GM12891 (cell line): ENCODE data around the gene HOXC4.
"Not testable (repeated sequence)": the region's sequence is repeated elsewhere in the genome, so short reads cannot be mapped to it uniquely, and the experiment has no call there.

ENCODE experiments used
- DNase-seq: peaks from one replicate; pipeline ENCODE4 v3.0.0; 2011; ENCODE audit warnings: low spot score; ENCODE audit not compliant: insufficient read length
- FAIRE-seq: peaks from 2 replicates; lab custom pipeline; 2011; peaks lifted over from hg19 to GRCh38; lab: Jason Lieb, UNC
- PAX5 ChIP-seq: IDR thresholded peaks from 2 replicates; pipeline ENCODE4 v1.6.1; 2011; ENCODE audit warnings: low read length, moderate library complexity, mild to moderate bottlenecking; ENCODE audit not compliant: insufficient read depth, severe bottlenecking
- POLR2A ChIP-seq: IDR thresholded peaks from 2 replicates; pipeline ENCODE4 v1.6.1; 2011; ENCODE audit warnings: low read depth, low read length, control low read depth
- POLR2AphosphoS5 ChIP-seq: IDR thresholded peaks from 2 replicates; pipeline ENCODE4 v1.6.1; 2011; ENCODE audit warnings: low read depth, low read length, control low read depth
- POU2F2 ChIP-seq: IDR thresholded peaks from 2 replicates; pipeline ENCODE4 v1.6.1; 2011; ENCODE audit warnings: low read depth, mild to moderate bottlenecking, control low read depth, low read length, moderate library complexity
- SPI1 ChIP-seq: IDR thresholded peaks from 2 replicates; pipeline ENCODE4 v1.6.1; 2011; ENCODE audit warnings: low read depth, low read length, control low read depth
- TAF1 ChIP-seq: IDR thresholded peaks from 2 replicates; pipeline ENCODE4 v1.6.1; 2011; ENCODE audit warnings: low read depth, low read length, control low read depth

HOXC4 gene

GRCh38 chr12:54071942-54072341 is 18.3 kb downstream of the HOXC4 start:
- no peak for TF ChIP-seq POLR2A
- TF ChIP-seq POU2F2: no peak
- TF ChIP-seq POLR2AphosphoS5: no peak
- no peak for TF ChIP-seq SPI1
- TF ChIP-seq PAX5: no peak
- no peak for TF ChIP-seq TAF1
- DNase-seq (no peak), FAIRE-seq (no peak)

- no peak for TF ChIP-seq POLR2A
- no peak for TF ChIP-seq POLR2AphosphoS5
- TF ChIP-seq SPI1: no peak
- TF ChIP-seq POU2F2: no peak
- TF ChIP-seq TAF1: no peak
- no peak for TF ChIP-seq PAX5
- FAIRE-seq (no peak), DNase-seq (no peak)
These were observed 20.7 kb downstream of the HOXC4 start for GRCh38 chr12:54074308-54074707.

- FAIRE-seq (no peak), DNase-seq (no peak)
- TF ChIP-seq POLR2A: no peak
These were observed 21.8 kb downstream of the HOXC4 start for GRCh38 chr12:54075409-54075808.

- no peak for FAIRE-seq
- no peak for DNase-seq
- TF ChIP-seq POU2F2 (no peak), POLR2A (no peak), SPI1 (no peak), POLR2AphosphoS5 (no peak), TAF1 (no peak), PAX5 (no peak)
These were observed 22.3 kb downstream of the HOXC4 start for GRCh38 chr12:54075974-54076373.

- FAIRE-seq, DNase-seq: not testable (repeated sequence)
These were observed 24.2 kb downstream of the HOXC4 start for GRCh38 chr12:54077843-54078242.

- not testable (repeated sequence) for DNase-seq, FAIRE-seq
These were observed 25.5 kb downstream of the HOXC4 start for GRCh38 chr12:54079115-54079514.

GRCh38 chr12:54080008-54080924 is 26.6 kb downstream of the HOXC4 start:
- not testable (repeated sequence) for FAIRE-seq, DNase-seq

GRCh38 chr12:54081053-54081514 is 27.4 kb downstream of the HOXC4 start:
- not testable (repeated sequence) for FAIRE-seq, DNase-seq

- not testable (repeated sequence) for DNase-seq, FAIRE-seq
These were observed 28.2 kb downstream of the HOXC4 start for GRCh38 chr12:54081581-54082396.

- FAIRE-seq (no peak), DNase-seq (no peak)
- TF ChIP-seq SPI1: no peak
- no peak for TF ChIP-seq POLR2AphosphoS5
- TF ChIP-seq PAX5: no peak
- no peak for TF ChIP-seq TAF1
- no peak for TF ChIP-seq POU2F2
- no peak for TF ChIP-seq POLR2A
These were observed 28.8 kb downstream of the HOXC4 start for GRCh38 chr12:54082397-54082892.

GRCh38 chr12:54088011-54088410 is 34.4 kb downstream of the HOXC4 start:
- not testable (repeated sequence) for FAIRE-seq, DNase-seq

- FAIRE-seq, DNase-seq: not testable (repeated sequence)
These were observed 35.8 kb downstream of the HOXC4 start for GRCh38 chr12:54089465-54089864.

- not testable (repeated sequence) for DNase-seq, FAIRE-seq
These were observed 36.7 kb downstream of the HOXC4 start for GRCh38 chr12:54090312-54090711.

- not testable (repeated sequence) for FAIRE-seq
These were observed 39.3 kb downstream of the HOXC4 start for GRCh38 chr12:54092943-54093342.

GRCh38 chr12:54095928-54096327 is 42.3 kb downstream of the HOXC4 start:
- not testable (repeated sequence) for FAIRE-seq, DNase-seq

More at GRCh38 chr12:54092943-54093342, 39.3 kb downstream of the HOXC4 start:
- not testable (repeated sequence) for DNase-seq

- FAIRE-seq, DNase-seq: not testable (repeated sequence)
These were observed 45.0 kb downstream of the HOXC4 start for GRCh38 chr12:54098644-54099043.
